Heart right ventricle (tissue), 16 donors: Measurements from ENCODE around the gene MAMDC2. TPM values are rescaled to one million over a fixed set of nuclear protein-coding genes. Genes with fewer than 3 reads are reported as not detected.
A peak's percentile ranks its signal among the peaks of the same experiment; 100 is the strongest.

Experiments
- ATAC-seq, 8 donors: fragments of 200-7000 bp; cut with Tn5 transposase; one replicate each; pipeline ENCODE4 v1.9.1; 2020; ENCODE audit warnings: mild to moderate bottlenecking in 8 of 8, moderate library complexity in 8 of 8, moderate number of reproducible peaks in 1 of 8
- DNase-seq, 2 donors: peaks; one replicate each; pipeline ENCODE4 v3.0.0-alpha.2; 2020
- H3K27ac ChIP-seq, 10 donors: fragments of 200-600 bp; sonication (generic) in 2 of 10; one replicate each; pipeline versions ENCODE4 v1.5.0 to v1.8.0; 2020 to 2022; ENCODE audit warnings: mild to moderate bottlenecking in 3 of 10
- H3K27me3 ChIP-seq, 7 donors: fragments of 200-600 bp; one replicate each; pipeline ENCODE4 v1.8.0; 2021 to 2022; ENCODE audit warnings: mild to moderate bottlenecking in 2 of 7
- H3K36me3 ChIP-seq, 9 donors: fragments of 200-600 bp; sonication (generic) in 1 of 9; one replicate each; pipeline versions ENCODE4 v1.5.0 to v1.8.0; 2020 to 2022; ENCODE audit warnings: mild to moderate bottlenecking in 2 of 9
- H3K4me1 ChIP-seq, 9 donors: fragments of 200-600 bp; sonication (generic) in 1 of 9; one replicate each; pipeline versions ENCODE4 v1.5.0 to v1.8.0; 2020 to 2022; ENCODE audit warnings: mild to moderate bottlenecking in 4 of 9
- H3K4me3 ChIP-seq, 10 donors: fragments of 200-600 bp; sonication (generic) in 2 of 10; one replicate each; pipeline versions ENCODE4 v1.5.0 to v1.8.0; 2020 to 2022; ENCODE audit warnings: mild to moderate bottlenecking in 7 of 10, moderate library complexity in 2 of 10
- H3K9me3 ChIP-seq, 11 donors: fragments of 200-600 bp in 10 of 11; sonication (generic) in 2 of 11; one replicate each; pipeline versions ENCODE4 v1.5.0 to v1.8.0; 2013 to 2022; ENCODE audit warnings: mild to moderate bottlenecking in 2 of 11, control low read depth in 1 of 11, moderate library complexity in 1 of 11
- WGBS, 2 donors: extraction: QIAGEN DNeasy Blood & Tissue Kit; methylation state at CpG; one replicate each; pipeline ENCODE4 v1.1.7; 2013; ENCODE audit warnings: inconsistent platforms in 1 of 2; 5-methylcytosine and 5-hydroxymethylcytosine counted together
- intact Hi-C, 10 donors: fragments of 100-400 bp; cut with DNase I; formaldehyde crosslinking; loops; one replicate each; pipeline versions ENCODE4 v1.11.1 to v1.14.2; 2022
- polyA plus RNA-seq, 2 donors: library from polyadenylated mRNA; stranded (reverse); fragments of 200-250 nt; gene quantifications; one replicate each; pipeline ENCODE4 v1.2.3, GENCODE V29; 2013
- total RNA-seq, 10 donors: library from RNA; stranded (reverse); fragmentation: NEBNext Ultra II Directional in 3 of 10; extraction: Animal tissue kit (Norgen Biotek cat#: 25700) in 3 of 10; gene quantifications; one replicate each; pipeline versions ENCODE4 v1.2.1 to v1.2.4, GENCODE V29; 2021 to 2023
- TF ChIP-seq, protein P1 (sequence below), 9 donors: fragments of 200-600 bp; sonication (generic) in 2 of 9; IDR thresholded peaks; one replicate each; pipeline versions ENCODE4 v1.5.0 to v1.8.0; 2021 to 2022; ENCODE audit warnings: antibody characterized with exemption in 9 of 9, mild to moderate bottlenecking in 5 of 9, moderate library complexity in 1 of 9
- donor health status: Arrhythmogenic right ventricular cardiomyopathy.
- donor health status: ischemic (EF 13 %, LVEDD 7.1; RV severe dilation, severe dysfunction).
- donor health status: healthy with polysubstance abuse.
- donor health status: DM: no; HTN: yes; CAD: no.
- donor health status: DM: no; HTN: no; CAD: no.
- donor health status: ischemic (EF 25% LVEDD 6.9; RV normal size, moderate dysfunction).
- donor health status: ischemic (EF 25% LVEDD 5.7; RV mildly dilated, moderate dysfunction).
- donor health status: healthy.
- donor health status: DM: yes; HTN: yes; CAD: no.
- donor health status: Ischemic cardiomyopathy.
- donor health status: ischemic (EF 35%, LVEDD 5.7; RV mildly dilated, moderate dysfunction).
- donor health status: nonischemic (EF 11% LVEDD 7.7; RV severe dilation, severe dysfunction).
- donor health status: DM: yes; HTN: yes; CAD: no.
- donor health status: PGD.
- donor health status: ischemic (EF 29% LVEDD 5.4; RV normal size, mild dysfunction).
- donor health status: nonischemic (EF 23%, LVEDD 6.1; RV moderate dilation, normal function).

Gene MAMDC2
- total and polyA plus RNA-seq, 12 donors: 2.3 to 11.8 (median 5.8) TPM

DNA sequence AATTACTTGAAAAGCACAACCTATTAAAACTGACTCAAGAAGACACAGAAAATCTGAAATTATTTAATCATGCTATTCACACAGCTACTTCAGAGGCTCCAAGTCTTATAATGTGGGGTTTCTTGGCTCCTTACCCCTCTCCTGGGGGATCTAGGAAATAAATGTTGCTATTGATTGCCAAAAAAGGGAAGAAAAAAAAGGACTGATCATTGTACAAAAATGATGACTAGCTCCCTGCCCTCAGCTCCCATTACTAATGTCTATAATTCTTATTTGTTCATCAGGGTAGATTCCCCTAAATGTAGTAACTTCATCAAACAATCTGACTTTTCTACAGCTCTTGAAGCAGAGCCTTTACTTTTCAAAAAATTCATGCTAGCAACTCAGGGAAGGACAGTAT, 211.8 kb downstream of the MAMDC2 start:
- Histone ChIP-seq H3K4me1 (peaks cover 0 to 28% (median 26%) of the 10 kb centered on the region in 9 donors), H3K36me3 (no peaks in the 10 kb centered on the region), H3K4me3 (peak overlapping the region in 5 of 10 donors; percentile 6 to 82 (median 22)), H3K27me3 (no peaks in the 10 kb centered on the region), H3K9me3 (no peaks in the 10 kb centered on the region), H3K27ac (peak overlapping the region in 1 of 10 donors; percentile 11)
- TF ChIP-seq, protein P1, sequence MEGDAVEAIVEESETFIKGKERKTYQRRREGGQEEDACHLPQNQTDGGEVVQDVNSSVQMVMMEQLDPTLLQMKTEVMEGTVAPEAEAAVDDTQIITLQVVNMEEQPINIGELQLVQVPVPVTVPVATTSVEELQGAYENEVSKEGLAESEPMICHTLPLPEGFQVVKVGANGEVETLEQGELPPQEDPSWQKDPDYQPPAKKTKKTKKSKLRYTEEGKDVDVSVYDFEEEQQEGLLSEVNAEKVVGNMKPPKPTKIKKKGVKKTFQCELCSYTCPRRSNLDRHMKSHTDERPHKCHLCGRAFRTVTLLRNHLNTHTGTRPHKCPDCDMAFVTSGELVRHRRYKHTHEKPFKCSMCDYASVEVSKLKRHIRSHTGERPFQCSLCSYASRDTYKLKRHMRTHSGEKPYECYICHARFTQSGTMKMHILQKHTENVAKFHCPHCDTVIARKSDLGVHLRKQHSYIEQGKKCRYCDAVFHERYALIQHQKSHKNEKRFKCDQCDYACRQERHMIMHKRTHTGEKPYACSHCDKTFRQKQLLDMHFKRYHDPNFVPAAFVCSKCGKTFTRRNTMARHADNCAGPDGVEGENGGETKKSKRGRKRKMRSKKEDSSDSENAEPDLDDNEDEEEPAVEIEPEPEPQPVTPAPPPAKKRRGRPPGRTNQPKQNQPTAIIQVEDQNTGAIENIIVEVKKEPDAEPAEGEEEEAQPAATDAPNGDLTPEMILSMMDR (IDR thresholded peaks at IDR 0.05): no peak
- intact Hi-C loops: loop anchor here in 3 of 10 donors (5.0 to 10.0 kb wide), 5 partner anchors 131 to 501 kb away; no protein-coding TSS in a partner anchor
- no peak for ATAC-seq
- DNase-seq: no peak

DNA sequence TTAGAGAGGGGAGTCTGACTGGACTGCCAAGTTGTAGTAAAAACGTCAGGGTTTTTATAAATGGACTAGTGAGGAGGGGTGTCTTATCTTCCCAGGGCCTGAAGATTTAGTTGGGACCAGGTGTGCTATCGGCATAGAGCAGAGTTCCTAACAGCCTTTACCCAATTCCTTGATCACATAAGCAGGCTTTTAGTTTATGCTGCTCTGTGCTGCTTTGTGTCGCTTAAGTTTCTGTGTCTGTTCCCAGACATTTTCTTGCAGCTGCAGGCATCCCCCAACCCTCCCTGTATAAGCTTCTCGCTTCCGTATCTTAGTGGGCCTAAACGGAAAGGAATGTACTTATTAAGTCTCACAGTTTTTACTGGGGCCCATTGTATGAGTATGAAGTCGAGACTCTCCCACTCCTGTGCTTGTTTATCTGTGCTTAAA, 212.5 kb downstream of the MAMDC2 start:
- Histone ChIP-seq H3K27ac (peak overlapping the region in 1 of 10 donors; percentile 11), H3K4me1 (peaks cover 0 to 34% (median 32%) of the 10 kb centered on the region in 9 donors)
- 58 to 60% methylated on average over 7 of the region's 7 CpGs for WGBS, 2 donors

DNA sequence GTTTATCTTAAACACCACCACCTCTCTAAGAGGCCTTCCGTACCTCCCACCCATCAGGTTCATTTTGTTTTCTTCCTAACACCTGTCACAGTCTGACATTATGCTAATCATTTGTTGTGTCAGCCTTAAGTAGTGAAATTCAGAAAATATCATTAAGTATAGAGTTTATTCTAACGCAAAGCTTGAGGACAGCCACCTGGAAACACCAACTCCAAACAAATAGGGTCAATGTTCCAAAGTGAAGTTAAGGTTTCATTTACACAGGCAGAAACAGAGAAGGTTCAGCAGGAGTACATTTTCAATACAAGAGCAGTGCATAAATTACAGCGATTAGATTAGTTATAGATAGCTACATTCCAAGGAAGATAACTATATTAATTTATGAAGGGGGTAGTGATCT, 213.9 kb downstream of the MAMDC2 start:
- no peaks in the 10 kb centered on the region for H3K27me3 ChIP-seq
- intact Hi-C loops: loop anchor here in 3 of 10 donors (5.0 to 10.0 kb wide), 5 partner anchors 133 to 503 kb away; no protein-coding TSS in a partner anchor
- peaks cover 0 to 48% (median 41%) of the 10 kb centered on the region in 9 donors for H3K4me1 ChIP-seq
- H3K4me3 ChIP-seq: peak overlapping the region in 9 of 10 donors; percentile 68 to 87 (median 82)
- H3K27ac ChIP-seq: peak overlapping the region in 7 of 10 donors; percentile 89 to 98 (median 93)
- DNase-seq: no peak
- no peak for ATAC-seq
- no peaks in the 10 kb centered on the region for H3K9me3 ChIP-seq
- 76 to 77% methylated on average over 3 of the region's 3 CpGs for WGBS, 2 donors
- peaks cover 0 to 18% (median 3%) of the 10 kb centered on the region in 9 donors for H3K36me3 ChIP-seq
- TF ChIP-seq, protein P1 (IDR thresholded peaks at IDR 0.05): no peak

More for the DNA sequence above, 212.5 kb downstream of the MAMDC2 start:
- no peak for DNase-seq
- Histone ChIP-seq H3K36me3 (peaks cover 0 to 4% (median 0%) of the 10 kb centered on the region in 9 donors), H3K4me3 (peak overlapping the region in 6 of 10 donors; percentile 6 to 83 (median 46)), H3K27me3 (no peaks in the 10 kb centered on the region), H3K9me3 (no peaks in the 10 kb centered on the region)
- intact Hi-C loops: loop anchor here in 3 of 10 donors (5.0 to 10.0 kb wide), 5 partner anchors 131 to 501 kb away; no protein-coding TSS in a partner anchor
- ATAC-seq: no peak
- TF ChIP-seq, protein P1 (IDR thresholded peaks at IDR 0.05): no peak

DNA sequence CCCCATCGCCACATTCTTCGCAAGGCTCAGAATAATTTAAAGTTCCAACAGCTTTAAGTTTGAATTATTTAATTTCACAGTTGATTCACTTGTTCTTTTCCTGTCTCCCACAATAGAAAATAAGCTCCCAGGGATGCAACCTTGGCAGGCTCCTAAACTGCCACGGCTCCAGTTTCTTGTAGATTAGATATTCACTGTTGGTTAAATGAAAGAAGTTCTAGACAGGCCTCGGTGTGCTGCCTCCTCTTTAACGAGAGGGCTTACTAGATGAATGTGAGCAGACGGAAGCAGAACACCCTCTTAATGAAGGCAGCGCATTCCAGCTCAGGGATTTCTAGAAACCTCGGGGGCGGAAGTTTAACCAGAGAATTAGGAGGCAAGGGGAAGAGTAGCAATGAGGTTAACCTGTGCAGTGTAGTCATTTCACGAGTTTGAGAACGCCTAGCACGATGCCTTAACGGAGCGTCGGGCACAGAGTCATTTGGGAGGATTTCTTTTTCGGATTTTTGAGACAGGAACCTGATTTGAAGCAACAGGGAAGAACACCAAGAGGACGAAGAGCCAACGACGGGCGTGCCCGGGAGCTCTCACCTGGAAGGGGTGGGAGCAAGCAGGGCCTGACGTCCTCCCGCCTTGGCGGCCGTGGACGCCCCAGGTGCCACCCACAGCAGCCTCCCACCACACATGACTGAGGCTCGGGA, 214.5 kb downstream of the MAMDC2 start:
- ATAC-seq (peak; percentile 44 to 80 (median 74)), DNase-seq (peak in 1 of 2 donors; percentile 20)
- Histone ChIP-seq H3K27ac (peak overlapping the region; percentile 77 to 98 (median 92)), H3K27me3 (no peaks in the 10 kb centered on the region), H3K9me3 (no peaks in the 10 kb centered on the region), H3K36me3 (peaks cover 0 to 24% (median 3%) of the 10 kb centered on the region in 9 donors), H3K4me3 (peak overlapping the region; percentile 68 to 87 (median 82)), H3K4me1 (peaks cover 0 to 54% (median 47%) of the 10 kb centered on the region in 9 donors)
- intact Hi-C loops: loop anchor here in 3 of 10 donors (5.0 to 10.0 kb wide), 5 partner anchors 133 to 503 kb away; no protein-coding TSS in a partner anchor
- TF ChIP-seq, protein P1 (IDR thresholded peaks at IDR 0.05): no peak
- WGBS, 2 donors: 5 to 7% methylated on average over 27 of the region's 27 CpGs
